ENCODE data around the gene CRTAC1.

CRTAC1 gene

GRCh38 chr10:97969538-97970079 lies 60.8 kb downstream of the CRTAC1 start:
- no peaks in the 10 kb centered on the region for H3K9me3 Mint-ChIP-seq
- no peak for DNase-seq
- no peak overlapping the region for H3K27ac Mint-ChIP-seq
- H3K4me1 Mint-ChIP-seq (ENCODE audit: low read depth), result no peaks in the 10 kb centered on the region
- no peak overlapping the region for H3K4me3 Mint-ChIP-seq
- H3K36me3 Mint-ChIP-seq (ENCODE audit: low read depth), result no peaks in the 10 kb centered on the region
- H3K27me3 Mint-ChIP-seq, result peaks cover 64% of the 10 kb centered on the region

GRCh38 chr10:97964748-97965147 lies 65.7 kb downstream of the CRTAC1 start:
- no peaks in the 10 kb centered on the region for H3K36me3 Mint-ChIP-seq (ENCODE audit: low read depth)
- peaks cover 62% of the 10 kb centered on the region for H3K27me3 Mint-ChIP-seq
- H3K27ac Mint-ChIP-seq, result no peak overlapping the region
- no peaks in the 10 kb centered on the region for H3K4me1 Mint-ChIP-seq (ENCODE audit: low read depth)
- no peak for DNase-seq
- H3K4me3 Mint-ChIP-seq, result no peak overlapping the region
- H3K9me3 Mint-ChIP-seq, result no peaks in the 10 kb centered on the region

GRCh38 chr10:97961945-97962344 lies 68.5 kb downstream of the CRTAC1 start:
- H3K27me3 Mint-ChIP-seq, result peaks cover 65% of the 10 kb centered on the region
- H3K4me1 Mint-ChIP-seq (ENCODE audit: low read depth), result no peaks in the 10 kb centered on the region
- H3K36me3 Mint-ChIP-seq (ENCODE audit: low read depth), result no peaks in the 10 kb centered on the region

GRCh38 chr10:97960269-97961056 lies 70.0 kb downstream of the CRTAC1 start:
- DNase-seq, result no peak
- no peak overlapping the region for H3K4me3 Mint-ChIP-seq
- no peaks in the 10 kb centered on the region for H3K4me1 Mint-ChIP-seq (ENCODE audit: low read depth)
- no peak overlapping the region for H3K27ac Mint-ChIP-seq
- no peaks in the 10 kb centered on the region for H3K36me3 Mint-ChIP-seq (ENCODE audit: low read depth)
- H3K9me3 Mint-ChIP-seq, result no peaks in the 10 kb centered on the region
- peaks cover 56% of the 10 kb centered on the region for H3K27me3 Mint-ChIP-seq

More at GRCh38 chr10:97961945-97962344, 68.5 kb downstream of the CRTAC1 start:
- H3K4me3 Mint-ChIP-seq, result no peak overlapping the region
- no peak for DNase-seq
- H3K27ac Mint-ChIP-seq, result no peak overlapping the region
- no peaks in the 10 kb centered on the region for H3K9me3 Mint-ChIP-seq

GRCh38 chr10:97949462-97949861 lies 81.0 kb downstream of the CRTAC1 start:
- H3K4me1 Mint-ChIP-seq (ENCODE audit: low read depth), result no peaks in the 10 kb centered on the region
- no peak for DNase-seq
- H3K27ac Mint-ChIP-seq, result no peak overlapping the region
- H3K27me3 Mint-ChIP-seq, result peaks cover 41% of the 10 kb centered on the region
- no peak overlapping the region for H3K4me3 Mint-ChIP-seq
- no peaks in the 10 kb centered on the region for H3K36me3 Mint-ChIP-seq (ENCODE audit: low read depth)
- H3K9me3 Mint-ChIP-seq, result peaks cover 7% of the 10 kb centered on the region

GRCh38 chr10:97948822-97949221 lies 81.6 kb downstream of the CRTAC1 start:
- Mint-ChIP-seq H3K27me3 (peaks cover 42% of the 10 kb centered on the region), H3K36me3 (ENCODE audit: low read depth) (no peaks in the 10 kb centered on the region), H3K9me3 (peaks cover 7% of the 10 kb centered on the region), H3K4me1 (ENCODE audit: low read depth) (no peaks in the 10 kb centered on the region), H3K27ac (no peak overlapping the region), H3K4me3 (no peak overlapping the region)
- no peak for DNase-seq

- Mint-ChIP-seq H3K4me1 (ENCODE audit: low read depth) (no peaks in the 10 kb centered on the region), H3K9me3 (peaks cover 7% of the 10 kb centered on the region), H3K27ac (no peak overlapping the region), H3K4me3 (no peak overlapping the region), H3K27me3 (peaks cover 61% of the 10 kb centered on the region), H3K36me3 (ENCODE audit: low read depth) (no peaks in the 10 kb centered on the region)
- no peak for DNase-seq
These were observed 85.6 kb downstream of the CRTAC1 start for GRCh38 chr10:97944772-97945171.

GRCh38 chr10:97943294-97943693 lies 87.1 kb downstream of the CRTAC1 start:
- DNase-seq, result no peak
- H3K4me3 Mint-ChIP-seq, result no peak overlapping the region
- H3K4me1 Mint-ChIP-seq (ENCODE audit: low read depth), result no peaks in the 10 kb centered on the region
- H3K9me3 Mint-ChIP-seq, result peaks cover 3% of the 10 kb centered on the region
- peaks cover 56% of the 10 kb centered on the region for H3K27me3 Mint-ChIP-seq
- no peaks in the 10 kb centered on the region for H3K36me3 Mint-ChIP-seq (ENCODE audit: low read depth)
- H3K27ac Mint-ChIP-seq, result no peak overlapping the region

GRCh38 chr10:97940534-97940933 lies 89.9 kb downstream of the CRTAC1 start:
- H3K4me1 Mint-ChIP-seq (ENCODE audit: low read depth), result no peaks in the 10 kb centered on the region
- H3K27ac Mint-ChIP-seq, result no peak overlapping the region
- DNase-seq, result no peak
- no peaks in the 10 kb centered on the region for H3K36me3 Mint-ChIP-seq (ENCODE audit: low read depth)
- no peak overlapping the region for H3K4me3 Mint-ChIP-seq
- no peaks in the 10 kb centered on the region for H3K9me3 Mint-ChIP-seq
- H3K27me3 Mint-ChIP-seq, result peaks cover 43% of the 10 kb centered on the region

GRCh38 chr10:97939446-97939990 lies 90.9 kb downstream of the CRTAC1 start:
- Mint-ChIP-seq H3K27ac (no peak overlapping the region), H3K9me3 (no peaks in the 10 kb centered on the region), H3K4me1 (ENCODE audit: low read depth) (no peaks in the 10 kb centered on the region), H3K4me3 (no peak overlapping the region), H3K27me3 (peaks cover 35% of the 10 kb centered on the region), H3K36me3 (ENCODE audit: low read depth) (no peaks in the 10 kb centered on the region)
- DNase-seq, result no peak

- no peak overlapping the region for H3K4me3 Mint-ChIP-seq
- H3K9me3 Mint-ChIP-seq, result no peaks in the 10 kb centered on the region
- no peak for DNase-seq
- H3K4me1 Mint-ChIP-seq (ENCODE audit: low read depth), result no peaks in the 10 kb centered on the region
- H3K27me3 Mint-ChIP-seq, result peaks cover 33% of the 10 kb centered on the region
- H3K36me3 Mint-ChIP-seq (ENCODE audit: low read depth), result no peaks in the 10 kb centered on the region
- no peak overlapping the region for H3K27ac Mint-ChIP-seq
These were observed 92.5 kb downstream of the CRTAC1 start for GRCh38 chr10:97937928-97938327.

- H3K27me3 Mint-ChIP-seq, result peaks cover 28% of the 10 kb centered on the region
- no peaks in the 10 kb centered on the region for H3K9me3 Mint-ChIP-seq
- H3K36me3 Mint-ChIP-seq (ENCODE audit: low read depth), result no peaks in the 10 kb centered on the region
These were observed 93.4 kb downstream of the CRTAC1 start for GRCh38 chr10:97937054-97937453.

GRCh38 chr10:97936126-97936525 lies 94.3 kb downstream of the CRTAC1 start:
- Mint-ChIP-seq H3K9me3 (no peaks in the 10 kb centered on the region), H3K27ac (no peak overlapping the region), H3K4me1 (ENCODE audit: low read depth) (no peaks in the 10 kb centered on the region), H3K27me3 (peaks cover 19% of the 10 kb centered on the region), H3K36me3 (ENCODE audit: low read depth) (no peaks in the 10 kb centered on the region), H3K4me3 (no peak overlapping the region)
- no peak for DNase-seq

More at GRCh38 chr10:97937054-97937453, 93.4 kb downstream of the CRTAC1 start:
- Mint-ChIP-seq H3K4me1 (ENCODE audit: low read depth) (no peaks in the 10 kb centered on the region), H3K27ac (no peak overlapping the region), H3K4me3 (no peak overlapping the region)
- no peak for DNase-seq

- H3K9me3 Mint-ChIP-seq, result no peaks in the 10 kb centered on the region
- H3K27ac Mint-ChIP-seq, result no peak overlapping the region
- H3K36me3 Mint-ChIP-seq (ENCODE audit: low read depth), result no peaks in the 10 kb centered on the region
- no peak for DNase-seq
- no peak overlapping the region for H3K4me3 Mint-ChIP-seq
- no peaks in the 10 kb centered on the region for H3K4me1 Mint-ChIP-seq (ENCODE audit: low read depth)
- H3K27me3 Mint-ChIP-seq, result peaks cover 9% of the 10 kb centered on the region
These were observed 97.4 kb downstream of the CRTAC1 start for GRCh38 chr10:97932932-97933530.

- DNase-seq, result no peak
These were observed 99.4 kb downstream of the CRTAC1 start for GRCh38 chr10:97931041-97931440.

More at GRCh38 chr10:97931041-97931440, 99.4 kb downstream of the CRTAC1 start:
- no peak overlapping the region for H3K4me3 Mint-ChIP-seq
- H3K27me3 Mint-ChIP-seq, result peaks cover 21% of the 10 kb centered on the region
- no peaks in the 10 kb centered on the region for H3K36me3 Mint-ChIP-seq (ENCODE audit: low read depth)
- no peaks in the 10 kb centered on the region for H3K9me3 Mint-ChIP-seq
- no peak overlapping the region for H3K27ac Mint-ChIP-seq
- H3K4me1 Mint-ChIP-seq (ENCODE audit: low read depth), result no peaks in the 10 kb centered on the region
